SU-DHL-6 (cell line): ENCODE data around the gene CNPY3.

Source experiments
- CTCF ChIP-seq: fragments of 200-600 bp; sonication (generic); IDR thresholded peaks from one replicate; pipeline ENCODE4 v1.5.1; 2017; ENCODE audit warnings: antibody characterized with exemption, mild to moderate bottlenecking, low read length, moderate library complexity; ENCODE audit not compliant: insufficient read depth, poor library complexity, severe bottlenecking
- EZH2phosphoT487 ChIP-seq: fragments of 200-600 bp; sonication (generic), shearing (Covaris generic); conservative IDR thresholded peaks from 2 replicates; pipeline ENCODE4 v1.6.1; 2018; ENCODE audit warnings: mild to moderate bottlenecking, antibody characterized with exemption, low read length, moderate library complexity, mixed read lengths

GRCh38 chr6:42939810-42940167 lies 10.5 kb downstream of the CNPY3 start:
- TF ChIP-seq CTCF: no peak
- TF ChIP-seq EZH2phosphoT487: no peak
